ENCODE data around the gene EDN1. TPM values are rescaled to one million over a fixed set of nuclear protein-coding genes. Genes with fewer than 3 reads are reported as not detected.

EDN1 gene
- total RNA-seq, 4 donors from 2014 or later = 3.6 to 38.4 (median 20.1) TPM

DNA sequence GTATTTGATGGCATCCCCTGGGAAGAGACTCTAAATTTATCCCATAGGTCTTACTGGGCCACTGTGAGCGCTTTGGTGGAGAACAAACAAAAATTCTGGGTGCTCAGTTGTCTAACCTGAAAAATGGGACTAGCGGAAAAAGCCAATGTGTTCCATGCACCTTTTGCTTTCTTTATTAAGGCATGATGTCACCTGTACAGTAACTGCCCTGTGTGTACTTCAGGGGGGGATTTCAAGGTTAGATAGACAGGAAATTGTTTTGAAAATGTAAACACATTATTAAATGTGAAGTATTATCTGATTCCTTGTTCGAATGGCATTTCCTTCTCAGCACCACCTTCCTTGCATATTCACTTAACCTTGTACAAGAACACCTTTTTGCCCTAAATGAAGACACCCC lies 1.2 kb upstream of the EDN1 start:
- TF ChIP-seq, protein P1, sequence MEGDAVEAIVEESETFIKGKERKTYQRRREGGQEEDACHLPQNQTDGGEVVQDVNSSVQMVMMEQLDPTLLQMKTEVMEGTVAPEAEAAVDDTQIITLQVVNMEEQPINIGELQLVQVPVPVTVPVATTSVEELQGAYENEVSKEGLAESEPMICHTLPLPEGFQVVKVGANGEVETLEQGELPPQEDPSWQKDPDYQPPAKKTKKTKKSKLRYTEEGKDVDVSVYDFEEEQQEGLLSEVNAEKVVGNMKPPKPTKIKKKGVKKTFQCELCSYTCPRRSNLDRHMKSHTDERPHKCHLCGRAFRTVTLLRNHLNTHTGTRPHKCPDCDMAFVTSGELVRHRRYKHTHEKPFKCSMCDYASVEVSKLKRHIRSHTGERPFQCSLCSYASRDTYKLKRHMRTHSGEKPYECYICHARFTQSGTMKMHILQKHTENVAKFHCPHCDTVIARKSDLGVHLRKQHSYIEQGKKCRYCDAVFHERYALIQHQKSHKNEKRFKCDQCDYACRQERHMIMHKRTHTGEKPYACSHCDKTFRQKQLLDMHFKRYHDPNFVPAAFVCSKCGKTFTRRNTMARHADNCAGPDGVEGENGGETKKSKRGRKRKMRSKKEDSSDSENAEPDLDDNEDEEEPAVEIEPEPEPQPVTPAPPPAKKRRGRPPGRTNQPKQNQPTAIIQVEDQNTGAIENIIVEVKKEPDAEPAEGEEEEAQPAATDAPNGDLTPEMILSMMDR (IDR thresholded peaks at IDR 0.05) = no peak
- no peak for ATAC-seq (ENCODE audit: low FRiP score)
- no peak for DNase-seq (ENCODE audit: low spot score)

DNA sequence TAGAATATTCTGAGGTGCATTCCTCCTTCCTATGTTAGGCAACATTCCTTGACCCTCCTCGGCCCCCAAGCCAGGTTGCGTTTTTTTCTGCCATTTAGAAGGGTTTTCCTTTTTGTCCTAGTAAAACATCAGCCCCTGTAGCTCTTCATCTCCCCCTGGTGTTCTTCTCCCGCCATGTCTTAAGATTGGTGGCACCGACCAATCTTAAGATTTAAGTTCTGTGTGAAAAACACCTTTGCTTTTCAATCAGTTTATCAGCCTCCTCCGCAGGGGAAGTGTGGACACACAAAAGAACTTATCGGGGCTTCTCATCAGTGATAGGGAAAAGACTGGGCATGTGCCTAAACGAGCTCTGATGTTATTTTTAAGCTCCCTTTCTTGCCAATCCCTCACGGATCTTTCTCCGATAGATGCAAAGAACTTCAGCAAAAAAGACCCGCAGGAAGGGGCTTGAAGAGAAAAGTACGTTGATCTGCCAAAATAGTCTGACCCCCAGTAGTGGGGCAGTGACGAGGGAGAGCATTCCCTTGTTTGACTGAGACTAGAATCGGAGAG lies 719 bp upstream of the EDN1 start:
- TF ChIP-seq, protein P1 (IDR thresholded peaks at IDR 0.05) = peak in 1 of 3 donors; percentile 35
- ATAC-seq (ENCODE audit: low FRiP score) (no peak), DNase-seq (ENCODE audit: low spot score) (peak; percentile 40)

GRCh38 chr6:12291071-12291838 lies 1.1 kb downstream of the EDN1 start:
- ATAC-seq (ENCODE audit: low FRiP score) = no peak
- TF ChIP-seq, protein P1 (IDR thresholded peaks at IDR 0.05) = no peak
- no peak for DNase-seq (ENCODE audit: low spot score)

- ATAC-seq (ENCODE audit: low FRiP score) (no peak), DNase-seq (ENCODE audit: low spot score) (no peak)
- TF ChIP-seq, protein P1 (IDR thresholded peaks at IDR 0.05) = no peak
These were observed 1.9 kb downstream of the EDN1 start for GRCh38 chr6:12291839-12292604.

DNA sequence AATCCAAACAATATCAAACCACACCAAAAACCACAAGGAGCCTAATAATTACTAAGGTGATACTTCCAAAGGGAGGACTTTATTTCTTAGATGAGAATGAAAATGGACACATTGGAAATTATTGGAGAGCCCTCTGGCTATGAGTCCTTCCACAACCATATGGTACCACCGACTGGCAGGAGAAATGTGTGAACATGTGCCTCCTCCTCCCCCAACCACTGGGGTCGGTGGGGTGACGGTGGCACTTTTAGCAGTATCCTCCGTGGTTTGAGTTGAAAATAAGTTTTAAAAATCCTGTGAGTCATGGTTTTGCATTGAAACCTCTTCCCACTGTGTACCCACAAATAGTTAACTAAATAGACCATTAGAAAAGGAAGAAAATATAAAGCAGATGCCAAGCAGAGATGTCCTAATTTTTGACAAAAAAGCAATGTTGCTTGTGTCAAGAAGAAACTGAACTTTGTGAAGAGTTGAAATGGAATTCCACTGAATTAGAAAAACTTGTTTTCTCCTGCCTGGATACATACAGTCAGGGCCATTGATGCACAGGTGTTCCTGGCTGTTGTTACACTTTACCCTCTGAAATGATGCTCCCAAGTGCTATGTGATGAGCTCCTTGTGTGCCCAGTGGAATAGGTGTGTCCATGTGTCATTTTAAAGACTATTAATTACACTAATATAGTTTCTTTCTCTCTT lies 3.2 kb downstream of the EDN1 start:
- TF ChIP-seq, protein P1 (IDR thresholded peaks at IDR 0.05) = no peak
- no peak for ATAC-seq (ENCODE audit: low FRiP score)
- no peak for DNase-seq (ENCODE audit: low spot score)

- TF ChIP-seq, protein P1 (IDR thresholded peaks at IDR 0.05) = no peak
- DNase-seq (ENCODE audit: low spot score) = no peak
- ATAC-seq (ENCODE audit: low FRiP score) = no peak
These were observed 4.0 kb downstream of the EDN1 start for GRCh38 chr6:12293931-12294807.
